Esophagus (tissue), 2 donors: Measurements from ENCODE around the gene ZNF536. TPM values are rescaled to one million over a fixed set of nuclear protein-coding genes. Genes with fewer than 3 reads are reported as not detected.

Experiments used
- H3K27ac ChIP-seq, 2 donors: one replicate each; pipeline ENCODE4 v1.5.1; 2013; ENCODE audit warnings: low read depth in 2 of 2, mild to moderate bottlenecking in 2 of 2, inconsistent platforms in 1 of 2, low read length in 1 of 2, moderate library complexity in 1 of 2
- H3K27me3 ChIP-seq, 2 donors: one replicate each; pipeline ENCODE4 v1.6.1; 2013; ENCODE audit warnings: low read length in 2 of 2, control low read depth in 1 of 2, mild to moderate bottlenecking in 1 of 2; ENCODE audit not compliant: insufficient read depth in 2 of 2, control insufficient read depth in 1 of 2
- H3K36me3 ChIP-seq, 2 donors: one replicate each; pipeline ENCODE4 v1.6.1; 2013; ENCODE audit warnings: low read length in 1 of 2; ENCODE audit not compliant: control insufficient read depth in 2 of 2, insufficient read depth in 2 of 2
- H3K4me1 ChIP-seq, 2 donors: one replicate each; pipeline ENCODE4 v1.6.1; 2013; ENCODE audit warnings: low read length in 1 of 2; ENCODE audit not compliant: control insufficient read depth in 2 of 2, insufficient read depth in 2 of 2
- H3K4me3 ChIP-seq, 2 donors: one replicate each; pipeline ENCODE4 v1.5.1; 2013; ENCODE audit warnings: low read length in 2 of 2, mild to moderate bottlenecking in 2 of 2, low read depth in 1 of 2, moderate library complexity in 1 of 2
- H3K9me3 ChIP-seq, 2 donors: one replicate each; pipeline ENCODE4 v1.6.1; 2013; ENCODE audit warnings: mild to moderate bottlenecking in 2 of 2, low read depth in 1 of 2, low read length in 1 of 2, moderate library complexity in 1 of 2; ENCODE audit not compliant: control insufficient read depth in 2 of 2, insufficient read depth in 1 of 2
- WGBS, 2 donors: extraction: QIAGEN DNeasy Blood & Tissue Kit; methylation state at CpG; one replicate each; pipeline ENCODE4 v1.1.7; 2013; 5-methylcytosine and 5-hydroxymethylcytosine counted together
- polyA plus RNA-seq, 2 donors: library from polyadenylated mRNA; stranded (reverse); fragments of 200-250 nt; gene quantifications; one replicate each; pipeline ENCODE4 v1.2.3, GENCODE V29; 2013
- donor health status: healthy with polysubstance abuse.
- donor health status: Bipolar disorder and iron deficiency.

The ZNF536 gene
- polyA plus RNA-seq, 2 donors = 0.53 to 0.57 TPM

GRCh38 chr19:30518965-30519606, 146.9 kb downstream of the ZNF536 start:
- no peaks in the 10 kb centered on the region for H3K27me3 ChIP-seq
- no peak overlapping the region for H3K4me3 ChIP-seq
- H3K9me3 ChIP-seq = peaks cover 2 to 3% of the 10 kb centered on the region in 2 donors
- no peaks in the 10 kb centered on the region for H3K36me3 ChIP-seq
- no peaks in the 10 kb centered on the region for H3K4me1 ChIP-seq
- no peak overlapping the region for H3K27ac ChIP-seq
- WGBS, 2 donors = 79 to 83% methylated on average over 13 of the region's 13 CpGs

DNA sequence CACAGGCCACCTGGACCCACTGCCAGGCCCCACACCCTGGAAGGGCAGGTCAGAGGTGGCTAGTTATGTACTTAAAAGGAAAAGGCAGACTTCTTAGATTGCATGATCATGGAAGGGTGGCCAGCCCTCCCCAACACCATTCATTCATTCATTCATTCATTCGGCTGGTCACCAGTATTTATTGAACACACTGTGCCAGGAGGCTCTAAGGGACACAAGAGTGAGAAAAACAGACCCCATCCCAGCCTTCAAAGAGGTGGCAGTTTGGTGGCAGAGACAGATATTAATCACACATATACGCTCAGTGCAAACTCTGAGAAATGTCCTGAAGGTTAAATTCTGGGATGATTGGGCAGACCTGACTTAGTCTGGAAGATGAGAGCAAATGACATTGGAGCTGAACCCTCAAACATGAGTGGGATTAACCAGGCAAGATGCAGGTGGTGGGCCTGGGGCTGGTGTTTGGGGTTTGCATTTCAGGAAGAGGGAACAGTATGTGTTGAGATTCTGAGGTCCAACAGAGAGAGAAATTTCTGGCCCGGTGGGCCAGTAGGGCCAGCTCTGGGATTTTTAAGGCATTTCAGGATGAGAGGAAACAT, 147.5 kb downstream of the ZNF536 start:
- 82 to 94% methylated on average over 3 of the region's 3 CpGs for WGBS, 2 donors

GRCh38 chr19:30520735-30521479, 148.7 kb downstream of the ZNF536 start:
- Histone ChIP-seq H3K4me1 (no peaks in the 10 kb centered on the region), H3K27me3 (no peaks in the 10 kb centered on the region), H3K36me3 (no peaks in the 10 kb centered on the region), H3K27ac (no peak overlapping the region), H3K4me3 (no peak overlapping the region), H3K9me3 (peaks cover 0 to 3% of the 10 kb centered on the region in 2 donors)
- 85 to 89% methylated on average over 9 of the region's 9 CpGs for WGBS, 2 donors

More for the DNA sequence above, 147.5 kb downstream of the ZNF536 start:
- no peak overlapping the region for H3K27ac ChIP-seq
- no peaks in the 10 kb centered on the region for H3K4me1 ChIP-seq
- H3K4me3 ChIP-seq = no peak overlapping the region
- no peaks in the 10 kb centered on the region for H3K36me3 ChIP-seq
- H3K9me3 ChIP-seq = peaks cover 0 to 3% of the 10 kb centered on the region in 2 donors
- H3K27me3 ChIP-seq = no peaks in the 10 kb centered on the region

DNA sequence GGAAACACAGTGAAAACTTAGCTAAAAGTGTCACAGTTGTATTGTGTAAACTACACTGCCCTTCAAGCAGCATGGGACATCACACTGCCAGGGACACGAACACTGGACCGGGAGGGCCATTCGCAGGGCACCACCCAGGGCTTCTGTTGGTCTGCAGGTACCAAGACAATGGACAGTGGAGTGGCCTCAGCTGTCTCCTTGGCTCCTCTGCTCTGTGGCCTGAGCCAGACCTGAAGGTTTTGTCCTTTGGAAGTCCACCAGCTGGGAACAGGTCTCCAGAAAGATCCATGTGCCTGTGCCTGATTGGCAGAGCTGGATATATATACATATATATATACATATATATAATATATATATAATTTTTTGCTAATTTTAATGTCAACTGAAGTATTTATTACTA, 149.8 kb downstream of the ZNF536 start:
- WGBS, 2 donors = 86 to 88% methylated on average over 3 of the region's 3 CpGs
- no peak overlapping the region for H3K4me3 ChIP-seq
- H3K27ac ChIP-seq = no peak overlapping the region
- H3K27me3 ChIP-seq = no peaks in the 10 kb centered on the region
- no peaks in the 10 kb centered on the region for H3K4me1 ChIP-seq
- H3K36me3 ChIP-seq = no peaks in the 10 kb centered on the region
- no peaks in the 10 kb centered on the region for H3K9me3 ChIP-seq

GRCh38 chr19:30522341-30522740, 150.2 kb downstream of the ZNF536 start:
- Histone ChIP-seq H3K27ac (no peak overlapping the region), H3K27me3 (no peaks in the 10 kb centered on the region), H3K36me3 (no peaks in the 10 kb centered on the region), H3K9me3 (no peaks in the 10 kb centered on the region), H3K4me1 (no peaks in the 10 kb centered on the region), H3K4me3 (no peak overlapping the region)
- 25 to 26% methylated on average over 4 of the region's 4 CpGs for WGBS, 2 donors

DNA sequence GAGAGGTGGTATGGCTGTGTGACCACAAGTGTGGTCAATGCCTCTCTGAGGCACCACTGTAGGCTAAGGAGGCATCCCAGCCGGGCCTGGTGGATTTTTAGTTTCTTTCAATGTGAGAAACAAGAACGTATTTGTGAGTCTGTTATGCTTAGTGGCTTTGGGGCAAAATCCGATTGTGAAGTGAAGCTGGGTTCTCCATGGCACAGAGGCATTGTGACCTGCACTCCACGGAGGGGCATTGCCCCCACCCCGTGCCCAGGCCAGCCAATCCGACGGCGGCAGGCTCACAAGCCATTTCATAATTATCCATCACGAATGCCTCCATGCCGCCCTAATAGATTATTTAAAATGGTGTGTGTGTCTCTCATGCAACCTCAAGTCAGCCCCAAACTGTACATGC, 151.6 kb downstream of the ZNF536 start:
- no peaks in the 10 kb centered on the region for H3K4me1 ChIP-seq
- no peaks in the 10 kb centered on the region for H3K27me3 ChIP-seq
- H3K36me3 ChIP-seq = no peaks in the 10 kb centered on the region
- H3K27ac ChIP-seq = no peak overlapping the region
- no peaks in the 10 kb centered on the region for H3K9me3 ChIP-seq
- no peak overlapping the region for H3K4me3 ChIP-seq
- 77 to 80% methylated on average over 10 of the region's 10 CpGs for WGBS, 2 donors

- Histone ChIP-seq H3K9me3 (no peaks in the 10 kb centered on the region), H3K27ac (no peak overlapping the region), H3K36me3 (no peaks in the 10 kb centered on the region), H3K4me3 (no peak overlapping the region), H3K27me3 (no peaks in the 10 kb centered on the region), H3K4me1 (no peaks in the 10 kb centered on the region)
- WGBS, 2 donors = 80% methylated on average over 7 of the region's 7 CpGs
Measured at GRCh38 chr19:30525383-30525782, 153.2 kb downstream of the ZNF536 start.

DNA sequence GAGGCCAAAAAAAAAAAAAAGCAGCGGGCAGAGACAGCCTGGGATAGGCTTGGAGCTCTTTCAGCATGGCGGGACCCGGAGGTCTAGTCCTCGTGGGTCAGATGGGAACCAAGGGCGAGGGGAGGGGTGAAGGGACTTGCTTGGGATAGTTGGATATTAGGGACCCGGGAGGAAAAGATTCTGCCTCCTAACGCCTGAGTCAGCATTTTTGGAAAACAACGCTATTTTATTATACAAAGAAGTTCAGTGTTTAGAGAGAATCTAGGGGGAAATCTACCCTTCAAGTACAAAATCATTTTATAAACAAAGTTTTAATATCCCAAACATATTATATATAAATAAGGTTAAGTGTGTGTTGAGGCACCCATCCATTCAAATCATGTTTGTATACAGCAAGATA, 156.7 kb downstream of the ZNF536 start:
- H3K36me3 ChIP-seq = no peaks in the 10 kb centered on the region
- no peak overlapping the region for H3K27ac ChIP-seq
- H3K27me3 ChIP-seq = no peaks in the 10 kb centered on the region
- no peak overlapping the region for H3K4me3 ChIP-seq
- WGBS, 2 donors = 82 to 84% methylated on average over 8 of the region's 8 CpGs
- H3K9me3 ChIP-seq = no peaks in the 10 kb centered on the region
- no peaks in the 10 kb centered on the region for H3K4me1 ChIP-seq

- no peaks in the 10 kb centered on the region for H3K27me3 ChIP-seq
- no peak overlapping the region for H3K4me3 ChIP-seq
- H3K36me3 ChIP-seq = no peaks in the 10 kb centered on the region
- no peaks in the 10 kb centered on the region for H3K4me1 ChIP-seq
- WGBS, 2 donors = 73 to 79% methylated on average over 3 of the region's 3 CpGs
- no peak overlapping the region for H3K27ac ChIP-seq
- no peaks in the 10 kb centered on the region for H3K9me3 ChIP-seq
Measured at GRCh38 chr19:30529876-30530275, 157.7 kb downstream of the ZNF536 start.
